Globus pallidus (tissue), 1 donor: ENCODE results near the gene SLC24A3.

ENCODE experiments used
- DNase-seq: peaks from one replicate; pipeline ENCODE4 v3.0.0-alpha.2; 2015; ENCODE audit warnings: low spot score

Gene SLC24A3

DNA sequence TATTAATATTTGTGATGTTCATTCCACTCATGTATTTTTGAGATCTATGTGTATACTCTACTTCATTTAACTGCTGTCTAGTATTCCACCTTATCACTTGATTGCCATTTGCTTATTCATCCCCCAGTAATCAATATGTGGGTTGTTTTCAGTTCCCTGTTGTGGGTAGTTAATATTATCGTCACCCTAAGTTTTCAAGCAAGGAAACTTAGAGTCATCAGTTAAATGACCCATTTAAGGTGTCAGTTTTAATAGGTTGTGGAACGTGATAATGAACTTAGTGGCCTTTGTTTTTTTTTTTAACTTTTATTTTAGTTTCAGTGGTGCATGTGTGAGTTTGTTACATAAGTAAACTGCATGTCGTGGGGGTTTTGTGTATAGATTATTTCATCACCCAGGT lies 90.3 kb downstream of the SLC24A3 start:
- DNase-seq, result no peak

DNA sequence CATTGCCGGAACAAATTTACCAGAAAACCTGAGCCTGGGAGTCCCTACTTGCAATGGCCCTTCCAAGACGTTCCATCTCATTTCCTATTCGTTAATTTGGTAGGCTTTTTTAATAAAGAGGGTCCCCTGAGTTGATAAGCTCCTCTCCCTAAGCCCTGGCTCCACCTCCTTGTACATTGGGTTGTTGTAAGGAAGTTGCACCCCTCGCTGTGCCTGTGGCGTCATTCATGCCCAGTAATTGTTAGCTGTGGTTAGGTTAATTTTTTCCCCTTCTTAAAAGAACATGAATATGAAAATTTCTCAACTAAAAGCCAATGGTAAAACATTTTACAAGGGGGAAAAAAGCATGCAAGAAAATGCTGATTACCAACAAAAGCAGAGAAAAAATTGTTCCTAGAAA lies 91.9 kb downstream of the SLC24A3 start:
- no peak for DNase-seq

DNA sequence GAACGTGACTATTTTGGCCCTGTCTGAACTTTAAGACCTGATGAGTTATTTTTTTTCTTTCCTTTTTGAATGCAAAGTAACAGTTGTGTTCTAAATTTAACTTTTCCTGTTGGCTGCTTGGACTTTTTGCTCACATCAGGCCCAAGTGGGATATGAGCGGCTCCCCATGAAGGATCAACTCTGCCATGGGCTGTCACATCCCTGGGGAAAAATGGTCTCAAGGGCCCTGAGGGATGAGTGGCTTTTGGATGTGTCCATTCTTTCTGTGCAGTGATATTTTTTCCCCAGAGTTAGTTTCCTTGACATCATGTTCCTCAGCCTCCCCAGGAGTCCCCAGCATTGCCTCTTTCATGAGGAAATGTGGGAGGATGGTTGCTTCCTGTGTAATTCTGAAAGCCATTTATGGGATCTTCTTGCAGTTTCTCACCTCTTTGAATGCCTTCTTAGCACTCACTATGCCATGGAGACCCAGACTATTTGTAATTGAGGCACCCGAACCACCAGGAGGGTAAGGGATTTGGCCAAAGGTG lies 92.5 kb downstream of the SLC24A3 start:
- no peak for DNase-seq

GRCh38 chr20:19308146-19308545 lies 95.7 kb downstream of the SLC24A3 start:
- no peak for DNase-seq

DNA sequence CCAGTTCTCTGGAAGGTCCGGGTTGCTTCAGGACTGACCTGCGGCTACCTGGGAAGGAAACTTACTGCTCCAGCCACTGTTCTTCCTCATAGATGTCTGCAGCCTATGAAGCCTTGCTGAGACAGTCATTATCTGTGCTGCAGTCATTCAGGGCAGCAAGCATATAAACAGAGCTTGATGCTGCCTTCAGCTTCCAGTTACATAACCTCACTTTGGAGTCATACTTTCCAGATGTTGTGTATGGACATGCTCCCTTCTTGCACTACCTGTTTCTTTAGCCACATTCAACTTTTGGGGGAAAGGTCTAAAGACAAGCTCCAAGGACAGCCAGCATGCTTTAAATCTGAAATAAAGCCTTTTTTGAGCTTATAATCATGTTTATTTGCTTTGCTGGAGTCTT lies 98.1 kb downstream of the SLC24A3 start:
- DNase-seq, result no peak

DNA sequence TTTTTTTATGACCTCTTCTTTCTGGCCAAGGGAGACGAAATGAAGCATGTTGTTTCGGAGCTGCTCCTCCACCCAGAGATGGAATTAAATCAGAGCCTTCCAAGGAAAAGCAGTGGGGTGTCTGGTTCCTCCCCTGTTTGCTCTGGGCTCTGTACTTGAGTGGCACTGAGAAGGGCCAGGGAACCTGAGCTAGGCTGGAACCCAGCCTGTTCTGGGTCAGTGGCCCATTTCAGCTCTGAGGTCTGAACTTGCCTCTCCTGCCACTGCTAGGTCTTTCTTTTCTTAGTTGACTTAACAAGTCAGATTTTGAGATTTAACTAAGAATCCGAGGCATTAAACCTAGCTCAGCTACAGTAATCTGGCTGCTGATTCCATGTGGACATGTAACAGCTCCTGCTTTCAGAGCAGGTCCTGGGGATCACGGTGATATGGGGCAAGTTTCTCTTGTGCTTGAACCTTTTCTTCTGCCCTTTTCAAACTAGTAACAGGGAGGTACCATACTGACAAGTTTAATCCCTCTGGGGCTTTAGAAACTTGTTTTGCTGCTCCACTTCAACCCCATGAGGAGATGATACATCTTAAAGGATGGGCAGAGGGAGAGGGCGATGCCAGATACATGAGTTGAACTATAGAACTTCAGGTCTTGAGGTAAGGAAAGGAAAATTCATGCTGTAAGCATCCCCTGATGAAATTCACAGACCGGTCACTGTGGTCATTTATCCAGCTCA lies 101.1 kb downstream of the SLC24A3 start:
- no peak for DNase-seq

GRCh38 chr20:19314621-19315020 lies 102.2 kb downstream of the SLC24A3 start:
- DNase-seq, result no peak

- DNase-seq, result no peak
These were observed 105.0 kb downstream of the SLC24A3 start for GRCh38 chr20:19317237-19318069.

GRCh38 chr20:19318610-19319009 lies 106.2 kb downstream of the SLC24A3 start:
- DNase-seq, result no peak

DNA sequence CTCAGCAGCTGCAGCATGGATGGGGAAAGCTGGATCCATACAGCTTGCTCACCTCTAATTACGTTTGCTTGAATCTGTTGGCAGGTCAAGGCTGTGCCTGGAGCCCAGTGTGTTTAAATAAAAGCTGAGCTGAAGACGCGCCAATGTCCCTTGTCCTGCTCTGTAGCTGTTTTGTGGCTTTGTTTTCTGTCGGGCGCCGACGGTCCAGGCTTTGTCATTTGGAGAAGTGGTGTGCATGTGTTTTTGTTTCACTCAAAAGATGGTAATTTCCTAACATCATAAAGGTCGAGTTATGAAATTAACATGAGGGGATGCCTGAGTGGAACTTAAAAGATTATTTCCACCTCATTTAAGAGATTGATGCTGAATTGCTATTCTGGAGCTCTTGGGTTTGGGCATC lies 107.6 kb downstream of the SLC24A3 start:
- no peak for DNase-seq

- no peak for DNase-seq
These were observed 108.7 kb downstream of the SLC24A3 start for GRCh38 chr20:19321176-19321575.

DNA sequence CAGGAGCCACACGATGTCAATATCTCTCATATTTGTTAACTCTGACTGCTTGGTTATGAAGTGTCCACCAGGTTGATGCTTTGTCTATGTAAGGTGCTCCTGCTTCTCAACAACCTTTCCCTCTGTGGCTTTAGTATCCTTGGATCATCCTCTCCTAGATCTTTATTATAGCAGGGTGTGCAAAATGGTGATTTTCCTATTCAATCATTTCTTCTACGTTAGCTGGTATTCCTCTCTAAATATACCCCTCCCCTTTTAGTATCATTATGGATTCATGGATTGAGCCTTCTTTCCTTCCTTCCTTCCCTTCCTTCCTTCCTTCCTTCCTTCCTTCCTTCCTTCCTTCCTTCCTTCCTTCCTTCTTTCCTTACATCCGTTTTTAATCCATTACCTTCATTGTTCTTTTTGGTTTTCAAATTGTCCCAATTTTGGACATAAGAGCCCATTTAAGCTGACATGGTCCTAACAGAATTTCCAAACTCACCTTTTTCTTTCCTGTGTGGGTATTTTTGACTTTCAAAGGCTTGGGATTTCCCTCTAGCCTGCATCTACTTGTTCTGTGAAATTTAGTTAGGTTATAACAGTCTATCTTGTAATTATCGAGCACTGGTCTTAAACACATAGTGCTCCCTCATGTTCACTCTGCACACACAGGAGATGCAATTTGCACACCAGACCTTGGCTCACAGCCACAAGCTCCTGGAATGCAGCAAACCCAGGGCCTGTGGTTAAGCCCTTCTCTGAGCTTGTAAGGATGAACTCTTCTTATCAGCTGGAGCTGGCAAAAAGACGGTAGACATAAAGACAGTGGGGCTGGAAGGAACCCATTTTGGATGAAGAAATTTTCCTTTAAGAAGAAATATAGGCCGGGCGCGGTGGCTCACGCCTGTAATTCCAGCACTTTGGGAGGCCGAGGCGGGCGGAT lies 109.9 kb downstream of the SLC24A3 start:
- DNase-seq, result no peak

- DNase-seq, result no peak
These were observed 115.0 kb downstream of the SLC24A3 start for GRCh38 chr20:19327401-19327800.

DNA sequence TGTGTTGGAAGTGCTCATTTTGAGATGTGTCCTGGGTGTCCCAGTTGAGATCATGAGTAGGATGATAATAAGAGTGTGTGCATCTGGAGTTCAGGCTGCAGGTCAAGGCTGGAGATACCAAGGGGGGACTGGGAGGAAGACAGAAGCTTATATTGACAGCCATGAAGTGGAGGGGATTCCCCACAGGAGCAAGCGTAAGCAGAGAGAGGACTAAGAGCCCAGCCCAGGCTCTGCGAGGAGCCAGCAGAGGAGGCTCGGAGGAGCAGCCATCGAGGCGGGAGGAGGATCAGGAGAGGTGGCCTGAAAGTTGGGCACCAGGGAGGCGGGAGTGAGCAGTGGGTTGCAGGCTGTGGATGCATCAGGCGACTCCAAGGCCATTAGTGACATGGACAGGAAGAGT lies 116.2 kb downstream of the SLC24A3 start:
- DNase-seq, result no peak

GRCh38 chr20:19330038-19330437 lies 117.6 kb downstream of the SLC24A3 start:
- DNase-seq, result no peak

- DNase-seq, result no peak
These were observed 118.3 kb downstream of the SLC24A3 start for GRCh38 chr20:19330731-19331130.

DNA sequence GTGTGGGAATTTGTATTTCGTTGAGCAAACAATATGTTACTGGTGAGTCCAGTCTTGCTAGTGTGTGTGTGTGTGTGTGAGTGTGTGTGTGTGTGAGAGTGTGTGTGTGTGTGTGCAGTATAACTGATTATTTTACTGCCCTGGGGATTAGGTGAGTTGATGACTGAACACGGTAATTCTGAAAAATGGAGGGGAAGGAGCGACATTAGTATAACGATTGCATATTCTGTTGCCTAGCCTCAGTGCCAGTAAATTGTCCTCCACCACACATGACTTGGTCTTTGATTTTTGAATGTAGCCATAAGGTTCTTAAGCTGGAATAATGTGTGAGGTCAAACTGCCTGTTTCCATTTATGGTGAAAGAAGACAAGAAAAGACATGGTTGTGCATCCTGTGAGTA lies 121.1 kb downstream of the SLC24A3 start:
- DNase-seq, result no peak

DNA sequence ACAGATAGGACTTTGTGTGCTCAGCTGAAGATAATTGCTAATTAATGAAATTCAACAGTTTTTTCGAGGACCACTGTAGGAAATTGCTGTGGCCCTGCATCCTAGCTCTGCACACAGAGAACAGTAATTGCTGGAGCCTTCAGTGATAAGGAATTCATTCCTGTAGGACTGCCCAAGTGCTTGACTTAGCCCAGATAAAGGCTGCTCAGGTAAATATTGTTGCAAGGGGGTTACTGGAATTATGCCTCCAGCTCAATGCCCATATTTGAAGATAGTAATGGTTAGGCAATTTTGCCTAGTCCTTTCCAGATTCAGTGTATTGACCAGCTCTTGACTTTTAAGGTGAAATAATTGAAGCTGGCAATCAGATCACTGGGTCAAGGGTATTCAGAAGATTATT lies 122.9 kb downstream of the SLC24A3 start:
- DNase-seq, result no peak

- no peak for DNase-seq
These were observed 123.5 kb downstream of the SLC24A3 start for GRCh38 chr20:19335916-19336315.

- no peak for DNase-seq
These were observed 124.2 kb downstream of the SLC24A3 start for GRCh38 chr20:19336631-19337030.

GRCh38 chr20:19338380-19338779 lies 125.9 kb downstream of the SLC24A3 start:
- DNase-seq, result no peak

- no peak for DNase-seq
These were observed 126.5 kb downstream of the SLC24A3 start for GRCh38 chr20:19338960-19339359.
